HCT116 (cell line): ENCODE data around the gene TEP1. TPM values are rescaled to one million over a fixed set of nuclear protein-coding genes. Genes with fewer than 3 reads are reported as not detected.

Experiments
- ATAC-seq: fragments of 200-7000 bp; cut with Tn5 transposase; 2 replicates; pipeline ENCODE4 v1.9.1; 2020; ENCODE audit warnings: mild to moderate bottlenecking, moderate library complexity
- BruUV-seq: library from RNA; stranded (reverse); fragments of 400-500 nt; replicated peaks from 2 replicates; lab custom pipeline; 2021; lab: Mats Ljungman, UMichigan
- CTCF ChIA-PET: fragments of 300-600 bp; sonication (Branson Sonifier 250); formaldehyde crosslinking; loops from one replicate; lab custom pipeline; 2021; ENCODE audit warnings: antibody characterized with exemption; lab: Charles Lee
- POLR2A ChIA-PET: fragments of 300-600, 350-600 bp; sonication (Branson Sonifier 250); formaldehyde crosslinking; loops from one replicate; lab custom pipeline; 2021; ENCODE audit warnings: antibody characterized with exemption; lab: Charles Lee
- RAD21 ChIA-PET, 2 experiments: fragments of 300-600 bp; sonication (Branson Sonifier 250); formaldehyde crosslinking; loops; one replicate each; lab custom pipeline; 2023; ENCODE audit warnings: low total read pairs in 2 of 2; ENCODE audit not compliant: uncharacterized antibody in 2 of 2, unreplicated experiment in 2 of 2, low non-redundant PET in 1 of 2; lab: Charles Lee
- DNase-seq: peaks from one replicate; pipeline ENCODE4 v3.0.0-alpha.2; 2010; ENCODE audit warnings: low read depth, low spot score
- H2AFZ ChIP-seq: fragments of 200-600 bp; shearing (Covaris generic), sonication (generic); 2 replicates; pipeline ENCODE4 v1.6.1; 2017; ENCODE audit warnings: low read depth, mixed run types, mixed read lengths, antibody characterized with exemption, low read length; ENCODE audit not compliant: poor library complexity, severe bottlenecking
- H3K27ac ChIP-seq: 2 replicates; pipeline ENCODE4 v1.5.1; 2012; ENCODE audit warnings: low read depth, low read length
- H3K27me3 ChIP-seq: fragments of 200-600 bp; sonication (generic); 2 replicates; pipeline ENCODE4 v1.6.1; 2016; ENCODE audit warnings: mixed run types, low read length, mixed read lengths; ENCODE audit not compliant: insufficient read depth
- H3K36me3 ChIP-seq, 2 experiments: fragments of 200-500 bp in 1 of 2; fragments of 200-600 bp in 1 of 2; sonication (Bioruptor generic) in 1 of 2; sonication (generic) in 1 of 2; 2 replicates each; pipeline versions ENCODE4 v1.5.1 to v1.6.1; 2014 to 2016; ENCODE audit warnings: low read length in 2 of 2, inconsistent platforms in 1 of 2, mixed read lengths in 1 of 2, mixed run types in 1 of 2; ENCODE audit not compliant: insufficient read depth in 2 of 2, control insufficient read depth in 1 of 2
- H3K4me1 ChIP-seq, 2 experiments: fragments of 200-600 bp in 1 of 2; sonication (generic) in 1 of 2; 2 replicates each; pipeline versions ENCODE4 v1.5.1 to v1.6.1; 2012 to 2017; ENCODE audit warnings: low read length in 2 of 2, inconsistent platforms in 1 of 2, mild to moderate bottlenecking in 1 of 2, mixed read lengths in 1 of 2, mixed run types in 1 of 2, moderate library complexity in 1 of 2; ENCODE audit not compliant: insufficient read depth in 2 of 2, control insufficient read depth in 1 of 2
- H3K4me2 ChIP-seq: fragments of 200-600 bp; sonication (generic); 2 replicates; pipeline ENCODE4 v1.6.1; 2017; ENCODE audit warnings: mixed run types, low read length, mixed read lengths
- H3K4me3 ChIP-seq, 2 experiments: fragments of 200-600 bp in 1 of 2; sonication (generic) in 1 of 2; replicated peaks in 1 of 2; 2 replicates each; pipeline ENCODE4 v1.5.1; 2011 to 2016; ENCODE audit warnings: low read length in 2 of 2, control low read depth in 1 of 2, low read depth in 1 of 2, mild to moderate bottlenecking in 1 of 2, mixed read lengths in 1 of 2, mixed run types in 1 of 2
- H3K79me2 ChIP-seq: fragments of 200-600 bp; sonication (generic); 2 replicates; pipeline ENCODE4 v1.6.1; 2017; ENCODE audit warnings: mild to moderate bottlenecking, mixed run types, low read length, moderate library complexity, mixed read lengths; ENCODE audit not compliant: insufficient read depth
- H3K9ac ChIP-seq: fragments of 200-600 bp; sonication (generic); 2 replicates; pipeline ENCODE4 v1.6.1; 2016; ENCODE audit warnings: low read length, mixed read lengths
- H3K9me2 ChIP-seq: fragments of 200-600 bp; sonication (generic), shearing (Covaris generic); 2 replicates; pipeline ENCODE4 v1.6.1; 2017; ENCODE audit warnings: mixed run types, mild to moderate bottlenecking, moderate library complexity; ENCODE audit not compliant: insufficient read depth
- H3K9me3 ChIP-seq, 2 experiments: fragments of 200-500 bp in 1 of 2; fragments of 200-600 bp in 1 of 2; sonication (Bioruptor generic) in 1 of 2; sonication (generic) in 1 of 2; 2 replicates each; pipeline ENCODE4 v1.6.1; 2014 to 2017; ENCODE audit warnings: low read length in 2 of 2, mixed read lengths in 2 of 2, inconsistent platforms in 1 of 2, low read depth in 1 of 2, mild to moderate bottlenecking in 1 of 2, mixed run types in 1 of 2, moderate library complexity in 1 of 2; ENCODE audit not compliant: control insufficient read depth in 1 of 2, insufficient read depth in 1 of 2
- H4K20me1 ChIP-seq: fragments of 200-600 bp; sonication (generic), shearing (Covaris generic); 2 replicates; pipeline ENCODE4 v1.6.1; 2017; ENCODE audit warnings: mixed run types, mild to moderate bottlenecking, moderate library complexity; ENCODE audit not compliant: insufficient read depth
- ELF1 ChIP-seq: IDR thresholded peaks from 2 replicates; pipeline ENCODE4 v1.6.1; 2012; ENCODE audit warnings: low read depth, borderline replicate concordance
- FOSL1 ChIP-seq: IDR thresholded peaks from 2 replicates; pipeline ENCODE4 v1.6.1; 2012; ENCODE audit warnings: low read depth
- POLR2A ChIP-seq: IDR thresholded peaks from 2 replicates; pipeline ENCODE4 v1.7.0; 2011; ENCODE audit warnings: borderline replicate concordance; ENCODE audit not compliant: insufficient read depth, insufficient read length; ENCODE audit errors: extremely low read depth
- POLR2AphosphoS5 ChIP-seq: IDR thresholded peaks from 2 replicates; pipeline ENCODE4 v1.6.1; 2011; ENCODE audit warnings: mild to moderate bottlenecking, low read depth, low read length, moderate library complexity
- SP1 ChIP-seq: IDR thresholded peaks from 2 replicates; pipeline ENCODE4 v1.6.1; 2012; ENCODE audit warnings: low read depth
- TCF7L2 ChIP-seq: IDR thresholded peaks from 2 replicates; pipeline ENCODE4 v1.7.0; 2011; ENCODE audit warnings: borderline replicate concordance, inconsistent platforms; ENCODE audit not compliant: insufficient read depth, insufficient read length; ENCODE audit errors: extremely low read depth
- ZFX ChIP-seq: fragments of 450-650 bp; IDR thresholded peaks from 2 replicates; pipeline ENCODE4 v1.6.1; 2017
- intact Hi-C: fragments of 100-400 bp; cut with micrococcal nuclease; formaldehyde crosslinking; loops from 2 replicates; pipeline ENCODE4 v1.10.0; 2022
- total RNA-seq: library from RNA; stranded (reverse); gene quantifications from one replicate; pipeline ENCODE4 v1.2.1, GENCODE V29; 2021; ENCODE audit not compliant: unreplicated experiment
- TF ChIP-seq, protein P1 (sequence below): IDR thresholded peaks from 2 replicates; pipeline ENCODE4 v1.6.1; 2011; ENCODE audit warnings: mild to moderate bottlenecking, low read length, moderate library complexity; ENCODE audit not compliant: insufficient replicate concordance; ENCODE audit errors: extremely low read depth
- TF ChIP-seq, protein P2 (sequence below): IDR thresholded peaks from 2 replicates; pipeline ENCODE4 v1.6.1; 2012

Gene TEP1
- total RNA-seq, 1 experiment from 2014 or later, result 22.4 TPM

DNA sequence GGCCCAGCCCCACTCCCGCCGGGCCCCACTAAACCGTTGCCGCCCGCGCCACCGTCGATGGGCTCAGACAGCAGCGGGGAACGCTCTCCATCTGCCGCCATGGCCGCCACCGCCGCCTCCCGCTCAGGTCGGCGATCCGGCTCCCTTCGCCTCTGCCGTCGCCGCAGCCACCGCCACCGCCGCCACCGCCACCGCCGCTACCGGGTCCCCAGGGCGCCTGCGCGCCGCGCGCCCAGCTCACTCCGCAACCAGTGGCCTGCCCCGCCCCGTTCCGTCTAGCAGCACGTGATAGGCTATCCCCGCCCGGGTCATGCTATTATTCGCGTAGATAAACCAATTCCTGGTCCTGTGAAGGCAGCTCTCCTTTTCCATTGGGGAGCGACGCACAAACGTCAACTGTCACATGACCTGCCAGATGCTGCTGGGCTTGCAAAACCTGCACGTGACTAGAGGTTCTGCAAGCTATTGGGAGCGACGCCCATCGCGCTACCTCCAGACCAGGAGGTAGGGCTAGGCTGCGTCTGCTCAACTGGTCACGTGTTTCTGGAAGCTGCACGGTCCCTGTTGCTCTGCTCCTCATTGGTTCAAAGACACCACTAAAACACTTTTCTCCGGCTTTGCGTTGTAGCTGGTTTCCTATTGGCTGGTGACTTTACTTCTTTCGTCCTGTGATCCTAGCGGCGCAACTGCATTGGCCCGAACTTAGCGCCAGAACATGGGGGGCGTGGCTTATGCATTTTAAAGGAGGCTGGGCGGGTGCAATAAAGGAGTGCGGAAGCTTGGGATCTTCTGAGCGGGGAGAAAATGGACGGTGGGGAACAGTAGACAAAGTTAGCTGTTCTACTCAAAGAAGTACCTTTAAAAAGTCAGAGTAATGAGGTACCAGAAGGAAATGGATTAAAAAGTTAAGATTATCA lies 48.2 kb upstream of the TEP1 start, which contains the start of gene PIP4P1:
Gene PIP4P1, minus strand, starts transcription at position 210 of the 917 bp plus-strand sequence. Its CDS starts 109 bp downstream, at position 101.
- no peaks in the 10 kb centered on the region for H3K27me3 ChIP-seq
- H3K4me1 ChIP-seq, result peaks cover 22 to 25% of the 10 kb centered on the region in 2 experiments
- ChIA-PET POLR2A (interaction anchor here (0.9 to 1.7 kb wide), 11 partner anchors 8 to 169 kb away, joined by 3 to 26 read pairs (median 4); partner anchors contain the start of genes PARP2, PNP and TEP1), CTCF (interaction anchor here (0.9 to 1.5 kb wide), 9 partner anchors 26 to 196 kb away, joined by 3 to 9 read pairs (median 3); partner anchors contain the start of gene TEP1)
- no peaks in the 10 kb centered on the region for H3K9me3 ChIP-seq
- H3K4me3 ChIP-seq, result peak within 1 kb of the TSS; percentile 72 to 85
- peak; percentile 100 for DNase-seq
- peak within 1 kb of the TSS; percentile 87 for H3K27ac ChIP-seq
- H4K20me1 ChIP-seq, result no peaks in the 10 kb centered on the region
- peak within 1 kb of the TSS; percentile 84 for H3K9ac ChIP-seq
- H3K4me2 ChIP-seq, result peak within 1 kb of the TSS; percentile 99
- peaks cover 36% of the 10 kb centered on the region for H3K79me2 ChIP-seq
- no TSS peak for BruUV-seq
- H3K36me3 ChIP-seq, result peaks cover 25 to 31% of the 10 kb centered on the region in 2 experiments
- no peaks in the 10 kb centered on the region for H3K9me2 ChIP-seq
- TF ChIP-seq, protein P1, sequence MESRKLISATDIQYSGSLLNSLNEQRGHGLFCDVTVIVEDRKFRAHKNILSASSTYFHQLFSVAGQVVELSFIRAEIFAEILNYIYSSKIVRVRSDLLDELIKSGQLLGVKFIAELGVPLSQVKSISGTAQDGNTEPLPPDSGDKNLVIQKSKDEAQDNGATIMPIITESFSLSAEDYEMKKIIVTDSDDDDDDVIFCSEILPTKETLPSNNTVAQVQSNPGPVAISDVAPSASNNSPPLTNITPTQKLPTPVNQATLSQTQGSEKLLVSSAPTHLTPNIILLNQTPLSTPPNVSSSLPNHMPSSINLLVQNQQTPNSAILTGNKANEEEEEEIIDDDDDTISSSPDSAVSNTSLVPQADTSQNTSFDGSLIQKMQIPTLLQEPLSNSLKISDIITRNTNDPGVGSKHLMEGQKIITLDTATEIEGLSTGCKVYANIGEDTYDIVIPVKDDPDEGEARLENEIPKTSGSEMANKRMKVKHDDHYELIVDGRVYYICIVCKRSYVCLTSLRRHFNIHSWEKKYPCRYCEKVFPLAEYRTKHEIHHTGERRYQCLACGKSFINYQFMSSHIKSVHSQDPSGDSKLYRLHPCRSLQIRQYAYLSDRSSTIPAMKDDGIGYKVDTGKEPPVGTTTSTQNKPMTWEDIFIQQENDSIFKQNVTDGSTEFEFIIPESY, result peak; percentile 20
- TF ChIP-seq TCF7L2 (peak; percentile 75), SP1 (peak; percentile 89), ELF1 (no peak), POLR2A (peak; percentile 94), ZFX (peak; percentile 12), POLR2AphosphoS5 (peak; percentile 59; the same call in 1 of the 2 replicates), FOSL1 (no peak)
- TF ChIP-seq, protein P2, sequence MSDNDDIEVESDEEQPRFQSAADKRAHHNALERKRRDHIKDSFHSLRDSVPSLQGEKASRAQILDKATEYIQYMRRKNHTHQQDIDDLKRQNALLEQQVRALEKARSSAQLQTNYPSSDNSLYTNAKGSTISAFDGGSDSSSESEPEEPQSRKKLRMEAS, result peak; percentile 96
- TF ChIP-seq, all 23 proteins: peak for 7
- peak; percentile 91 for ATAC-seq
- RAD21 ChIA-PET, result interaction anchor here in 1 of 2 experiments (0.6 to 1.2 kb wide), 2 partner anchors 46 to 118 kb away, joined by 3 to 4 read pairs; partner anchors contain the start of gene PARP2
- intact Hi-C loops, result loop anchor here (1.0 kb wide), 1 partner anchor 118 kb away; the partner anchor contains the start of gene PARP2
- H2AFZ ChIP-seq, result no peak within 1 kb of the TSS
